A673 (cell line): Measurements from ENCODE around the gene PSME4. TPM values are rescaled to one million over a fixed set of nuclear protein-coding genes. Genes with fewer than 3 reads are reported as not detected.

Source experiments
- BruUV-seq: library from RNA; stranded (reverse); fragments of 400-500 nt; replicated peaks from 2 replicates; lab custom pipeline; 2021; lab: Mats Ljungman, UMichigan
- CTCF ChIA-PET: fragments of 300-600 bp; sonication (Branson Sonifier 250); formaldehyde crosslinking; loops from one replicate; lab custom pipeline; 2022; ENCODE audit warnings: antibody characterized with exemption; lab: Charles Lee
- POLR2A ChIA-PET: fragments of 300-600 bp; sonication (Branson Sonifier 250); formaldehyde crosslinking; loops from one replicate; lab custom pipeline; 2022; ENCODE audit warnings: antibody characterized with exemption; ENCODE audit not compliant: low non-redundant PET; lab: Charles Lee
- DNase-seq: peaks from one replicate; pipeline ENCODE4 v3.0.0-alpha.2; 2015; ENCODE audit warnings: low spot score
- H3K27ac ChIP-seq: fragments of 200-600 bp; sonication (generic); 2 replicates; pipeline ENCODE4 v1.5.1; 2016; ENCODE audit warnings: mixed run types, low read depth, mild to moderate bottlenecking, mixed read lengths, antibody characterized with exemption, low read length; ENCODE audit not compliant: poor library complexity, severe bottlenecking
- H3K27me3 ChIP-seq: fragments of 200-600 bp; sonication (generic); replicated peaks from 2 replicates; pipeline ENCODE4 v1.6.1; 2017; ENCODE audit warnings: mixed run types, low read depth, mild to moderate bottlenecking, mixed read lengths, antibody characterized with exemption, low read length; ENCODE audit not compliant: insufficient read depth, poor library complexity
- H3K36me3 ChIP-seq: fragments of 200-600 bp; sonication (generic); 2 replicates; pipeline ENCODE4 v1.6.1; 2016; ENCODE audit warnings: mixed run types, mild to moderate bottlenecking, mixed read lengths, antibody characterized with exemption, low read length; ENCODE audit not compliant: insufficient read depth, poor library complexity, severe bottlenecking
- H3K4me1 ChIP-seq: fragments of 200-600 bp; sonication (generic); 2 replicates; pipeline ENCODE4 v1.6.1; 2017; ENCODE audit warnings: mixed run types, mild to moderate bottlenecking, mixed read lengths, antibody characterized with exemption, low read length; ENCODE audit not compliant: insufficient read depth, poor library complexity, severe bottlenecking
- H3K4me3 ChIP-seq: fragments of 200-600 bp; sonication (generic); 2 replicates; pipeline ENCODE4 v1.5.1; 2016; ENCODE audit warnings: low read depth, mixed run types, mild to moderate bottlenecking, mixed read lengths, low read length; ENCODE audit not compliant: poor library complexity, severe bottlenecking
- H3K9me3 ChIP-seq: fragments of 200-600 bp; sonication (generic); 2 replicates; pipeline ENCODE4 v1.6.1; 2016; ENCODE audit warnings: mixed run types, low read depth, mild to moderate bottlenecking, mixed read lengths, antibody characterized with exemption, low read length; ENCODE audit not compliant: poor library complexity, severe bottlenecking
- CTCF ChIP-seq: fragments of 300-800, 200-600 bp; sonication (generic); conservative IDR thresholded peaks from 2 replicates; pipeline ENCODE4 v1.5.1; 2017; ENCODE audit warnings: low read depth, mild to moderate bottlenecking, antibody characterized with exemption, low read length, moderate library complexity, mixed read lengths
- EZH2 ChIP-seq: fragments of 200-600 bp; sonication (generic); IDR thresholded peaks from 2 replicates; pipeline ENCODE4 v1.6.1; 2017; ENCODE audit warnings: borderline replicate concordance, low read depth, mild to moderate bottlenecking, mixed read lengths, antibody characterized with exemption, low read length; ENCODE audit not compliant: poor library complexity, severe bottlenecking
- intact Hi-C: fragments of 100-400 bp; cut with micrococcal nuclease; formaldehyde crosslinking; loops from one replicate; pipeline ENCODE4 v1.10.0; 2022; ENCODE audit not compliant: unreplicated experiment
- total RNA-seq: library from RNA; stranded (reverse); gene quantifications from 2 replicates; pipeline ENCODE4 v1.2.3, GENCODE V29; 2021

The PSME4 gene
- total RNA-seq, 1 experiment from 2014 or later: 97.6 TPM

GRCh38 chr2:53867169-53867568 lies 103.6 kb downstream of the PSME4 start:
- Histone ChIP-seq H3K27ac (no peak overlapping the region), H3K4me3 (no peak overlapping the region), H3K36me3 (peaks cover 38% of the 10 kb centered on the region), H3K4me1 (no peaks in the 10 kb centered on the region), H3K27me3 (no peaks in the 10 kb centered on the region), H3K9me3 (no peaks in the 10 kb centered on the region)
- BruUV-seq: no TSS peak
- ChIA-PET CTCF (no interaction called here), POLR2A (no interaction called here)
- TF ChIP-seq CTCF: no peak
- no peak for TF ChIP-seq EZH2
- DNase-seq: no peak
- intact Hi-C loops: no loop called here

- no peak for DNase-seq
- H3K27ac ChIP-seq: no peak overlapping the region
- H3K27me3 ChIP-seq: no peaks in the 10 kb centered on the region
- H3K4me3 ChIP-seq: no peak overlapping the region
- CTCF ChIA-PET: no interaction called here
- H3K9me3 ChIP-seq: no peaks in the 10 kb centered on the region
- H3K4me1 ChIP-seq: no peaks in the 10 kb centered on the region
- POLR2A ChIA-PET: no interaction called here
- TF ChIP-seq EZH2: no peak
- TF ChIP-seq CTCF: no peak
- BruUV-seq: no TSS peak
- intact Hi-C loops: no loop called here
- H3K36me3 ChIP-seq: peaks cover 38% of the 10 kb centered on the region
Measured at GRCh38 chr2:53865962-53866361, 104.8 kb downstream of the PSME4 start.

- Histone ChIP-seq H3K36me3 (peaks cover 38% of the 10 kb centered on the region), H3K27ac (no peak overlapping the region), H3K4me3 (no peak overlapping the region), H3K27me3 (no peaks in the 10 kb centered on the region), H3K9me3 (no peaks in the 10 kb centered on the region), H3K4me1 (no peaks in the 10 kb centered on the region)
- intact Hi-C loops: no loop called here
- BruUV-seq: no TSS peak
- DNase-seq: no peak
- CTCF ChIA-PET: no interaction called here
- POLR2A ChIA-PET: interaction anchor here (0.7 kb wide), 1 partner anchor 245 kb away, joined by 4 read pairs; no protein-coding TSS in a partner anchor
- no peak for TF ChIP-seq CTCF
- TF ChIP-seq EZH2: no peak
Measured at GRCh38 chr2:53865264-53865663, 105.5 kb downstream of the PSME4 start.
